HG03045 (cell line): ENCODE measurements around the gene PUSL1.

Experiments used
- ATAC-seq: cut with Tn5 transposase; IDR thresholded peaks from one replicate; pipeline ENCODE4 v1.9.1; 2021; ENCODE audit warnings: mild to moderate bottlenecking, moderate library complexity; ENCODE audit not compliant: unreplicated experiment

PUSL1 gene

GRCh38 chr1:1278620-1279019 lies 29.8 kb upstream of the PUSL1 start:
- ATAC-seq = no peak

- no peak for ATAC-seq
Measured at GRCh38 chr1:1279028-1279427, 29.4 kb upstream of the PUSL1 start.

- ATAC-seq = no peak
Measured at GRCh38 chr1:1280782-1281481, 27.5 kb upstream of the PUSL1 start.

- ATAC-seq = no peak
Measured at GRCh38 chr1:1281533-1282321, 26.7 kb upstream of the PUSL1 start.

GRCh38 chr1:1282998-1283397 lies 25.4 kb upstream of the PUSL1 start:
- no peak for ATAC-seq

- ATAC-seq = no peak
Measured at GRCh38 chr1:1283821-1284220, 24.6 kb upstream of the PUSL1 start.

- ATAC-seq = no peak
Measured at GRCh38 chr1:1284221-1285101, 23.9 kb upstream of the PUSL1 start.

- no peak for ATAC-seq
Measured at GRCh38 chr1:1285102-1285571, 23.3 kb upstream of the PUSL1 start.

- no peak for ATAC-seq
Measured at GRCh38 chr1:1285611-1286311, 22.6 kb upstream of the PUSL1 start.

GRCh38 chr1:1286313-1287261 lies 21.8 kb upstream of the PUSL1 start:
- ATAC-seq = no peak

- ATAC-seq = no peak
Measured at GRCh38 chr1:1287288-1288110, 20.9 kb upstream of the PUSL1 start.

- ATAC-seq = no peak
Measured at GRCh38 chr1:1290238-1290731, 18.1 kb upstream of the PUSL1 start.

GRCh38 chr1:1291023-1291528 lies 17.3 kb upstream of the PUSL1 start:
- no peak for ATAC-seq

GRCh38 chr1:1291548-1292441 lies 16.6 kb upstream of the PUSL1 start:
- ATAC-seq = no peak

GRCh38 chr1:1292442-1292779 lies 16.0 kb upstream of the PUSL1 start:
- no peak for ATAC-seq

- no peak for ATAC-seq
Measured at GRCh38 chr1:1292851-1293250, 15.5 kb upstream of the PUSL1 start.
